IPS-18a (cell line): ENCODE results near the gene CFAP45.
A peak's percentile ranks its signal among the peaks of the same experiment; 100 is the strongest.

Experiments used
- H3K27ac ChIP-seq: one replicate; pipeline ENCODE4 v1.5.1; 2013; ENCODE audit warnings: low read length
- H3K27me3 ChIP-seq: one replicate; pipeline ENCODE4 v1.6.1; 2013; ENCODE audit warnings: mild to moderate bottlenecking, low read length; ENCODE audit not compliant: control insufficient read depth, insufficient read depth
- H3K36me3 ChIP-seq: one replicate; pipeline ENCODE4 v1.6.1; 2013; ENCODE audit warnings: low read depth, low read length; ENCODE audit not compliant: control insufficient read depth
- H3K4me1 ChIP-seq: one replicate; pipeline ENCODE4 v1.6.1; 2013; ENCODE audit warnings: low read depth, low read length; ENCODE audit not compliant: control insufficient read depth
- H3K4me3 ChIP-seq: one replicate; pipeline ENCODE4 v1.5.1; 2013; ENCODE audit warnings: low read length
- H3K9ac ChIP-seq: one replicate; pipeline ENCODE4 v1.6.1; 2013; ENCODE audit warnings: mild to moderate bottlenecking, low read length, moderate library complexity
- H3K9me3 ChIP-seq: one replicate; pipeline ENCODE4 v1.6.1; 2013; ENCODE audit warnings: low read depth, low read length; ENCODE audit not compliant: control insufficient read depth

Gene CFAP45

GRCh38 chr1:159900086-159900680 lies at the start of gene CFAP45:
Gene CFAP45, minus strand, starts transcription at chr1:159900165. Its CDS starts 67 bp downstream, at chr1:159900098.
- peaks cover 9% of the 10 kb centered on the region for H3K4me1 ChIP-seq
- peak within 1 kb of the TSS; percentile 61 for H3K4me3 ChIP-seq
- H3K27ac ChIP-seq, result no peak within 1 kb of the TSS
- no peaks in the 10 kb centered on the region for H3K36me3 ChIP-seq
- H3K27me3 ChIP-seq, result peaks cover 13% of the 10 kb centered on the region
- H3K9me3 ChIP-seq, result no peaks in the 10 kb centered on the region
- peak within 1 kb of the TSS; percentile 48 for H3K9ac ChIP-seq

- peaks cover 18% of the 10 kb centered on the region for H3K4me1 ChIP-seq
Observed at GRCh38 chr1:159949123-159949522, 49.2 kb upstream of the CFAP45 start.

GRCh38 chr1:159947942-159948341 lies 48.0 kb upstream of the CFAP45 start:
- Histone ChIP-seq H3K4me1 (peaks cover 20% of the 10 kb centered on the region), H3K27ac (no peak overlapping the region), H3K27me3 (no peaks in the 10 kb centered on the region), H3K4me3 (no peak overlapping the region), H3K36me3 (no peaks in the 10 kb centered on the region), H3K9ac (no peak overlapping the region), H3K9me3 (no peaks in the 10 kb centered on the region)

More at GRCh38 chr1:159949123-159949522, 49.2 kb upstream of the CFAP45 start:
- Histone ChIP-seq H3K27me3 (no peaks in the 10 kb centered on the region), H3K4me3 (no peak overlapping the region), H3K9me3 (no peaks in the 10 kb centered on the region), H3K9ac (no peak overlapping the region), H3K36me3 (no peaks in the 10 kb centered on the region), H3K27ac (no peak overlapping the region)

GRCh38 chr1:159946242-159947187 lies 46.5 kb upstream of the CFAP45 start:
- Histone ChIP-seq H3K9ac (peak overlapping the region; percentile 89), H3K4me1 (peaks cover 20% of the 10 kb centered on the region), H3K27me3 (no peaks in the 10 kb centered on the region), H3K4me3 (peak overlapping the region; percentile 97), H3K27ac (peak overlapping the region; percentile 40), H3K36me3 (peaks cover 5% of the 10 kb centered on the region), H3K9me3 (no peaks in the 10 kb centered on the region)

- peaks cover 23% of the 10 kb centered on the region for H3K4me1 ChIP-seq
- H3K9ac ChIP-seq, result peak within 1 kb of the TSS; percentile 89
- H3K9me3 ChIP-seq, result no peaks in the 10 kb centered on the region
- H3K36me3 ChIP-seq, result peaks cover 5% of the 10 kb centered on the region
- peak within 1 kb of the TSS; percentile 83 for H3K27ac ChIP-seq
- no peaks in the 10 kb centered on the region for H3K27me3 ChIP-seq
- H3K4me3 ChIP-seq, result peak within 1 kb of the TSS; percentile 97
Observed at GRCh38 chr1:159945483-159946241, 45.7 kb upstream of the CFAP45 start, which contains the start of gene IGSF9. Gene IGSF9, minus strand, starts transcription at chr1:159945613. Its CDS starts 2,159 bp downstream, at chr1:159943454.

- H3K9me3 ChIP-seq, result no peaks in the 10 kb centered on the region
- H3K27ac ChIP-seq, result peak overlapping the region; percentile 83
- H3K4me1 ChIP-seq, result peaks cover 23% of the 10 kb centered on the region
- H3K27me3 ChIP-seq, result no peaks in the 10 kb centered on the region
- peak overlapping the region; percentile 89 for H3K9ac ChIP-seq
- peak overlapping the region; percentile 97 for H3K4me3 ChIP-seq
- H3K36me3 ChIP-seq, result peaks cover 10% of the 10 kb centered on the region
Observed at GRCh38 chr1:159944623-159945455, 44.9 kb upstream of the CFAP45 start.

GRCh38 chr1:159943908-159944622 lies 44.1 kb upstream of the CFAP45 start:
- H3K27me3 ChIP-seq, result no peaks in the 10 kb centered on the region
- H3K4me3 ChIP-seq, result peak overlapping the region; percentile 97
- H3K9me3 ChIP-seq, result no peaks in the 10 kb centered on the region
- peaks cover 13% of the 10 kb centered on the region for H3K36me3 ChIP-seq
- H3K27ac ChIP-seq, result no peak overlapping the region
- H3K9ac ChIP-seq, result peak overlapping the region; percentile 89
- peaks cover 23% of the 10 kb centered on the region for H3K4me1 ChIP-seq

- no peak overlapping the region for H3K27ac ChIP-seq
- H3K4me3 ChIP-seq, result no peak overlapping the region
- no peaks in the 10 kb centered on the region for H3K27me3 ChIP-seq
- no peaks in the 10 kb centered on the region for H3K9me3 ChIP-seq
- H3K36me3 ChIP-seq, result peaks cover 13% of the 10 kb centered on the region
- no peak overlapping the region for H3K9ac ChIP-seq
- peaks cover 23% of the 10 kb centered on the region for H3K4me1 ChIP-seq
Observed at GRCh38 chr1:159943278-159943640, 43.3 kb upstream of the CFAP45 start.

- H3K9me3 ChIP-seq, result no peaks in the 10 kb centered on the region
- H3K4me3 ChIP-seq, result no peak overlapping the region
- H3K4me1 ChIP-seq, result peaks cover 23% of the 10 kb centered on the region
- H3K9ac ChIP-seq, result no peak overlapping the region
- no peak overlapping the region for H3K27ac ChIP-seq
- H3K27me3 ChIP-seq, result no peaks in the 10 kb centered on the region
- peaks cover 13% of the 10 kb centered on the region for H3K36me3 ChIP-seq
Observed at GRCh38 chr1:159942632-159943277, 42.8 kb upstream of the CFAP45 start.
